Stimulated activated CD8-positive, alpha-beta memory T cell treated with anti-CD3 and anti-CD28 coated beads, Interleukin-2, amount 100 ng/mL, for 1 hour (primary cell): ENCODE data around the gene ATP8B2.
"Not testable (repeated sequence)": the region's sequence is repeated elsewhere in the genome, so short reads cannot be mapped to it uniquely, and the experiment has no call there.

ENCODE experiments used
- DNase-seq, 2 donors: peaks; one replicate each; pipeline ENCODE4 v3.0.0-alpha.2; 2020; ENCODE audit warnings: low read depth in 2 of 2

Gene ATP8B2

GRCh38 chr1:154324669-154325582 is at the start of gene ATP8B2:
ATP8B2 (plus strand) TSS chr1:154325525; CDS start chr1:154328142, 2,617 bp downstream.
- peak; percentile 54 to 63 for DNase-seq

- DNase-seq = no peak
These were observed 48.5 kb upstream of the ATP8B2 start for GRCh38 chr1:154276797-154277196.

GRCh38 chr1:154287591-154287990 is 37.7 kb upstream of the ATP8B2 start:
- not testable (repeated sequence) for DNase-seq

- DNase-seq = no peak
These were observed 36.7 kb upstream of the ATP8B2 start for GRCh38 chr1:154288661-154289060.

GRCh38 chr1:154290921-154291320 is 34.4 kb upstream of the ATP8B2 start:
- no peak for DNase-seq

GRCh38 chr1:154295408-154296235 is 29.7 kb upstream of the ATP8B2 start:
- DNase-seq = no peak

GRCh38 chr1:154301582-154301981 is 23.7 kb upstream of the ATP8B2 start:
- no peak for DNase-seq

- no peak for DNase-seq
These were observed 20.5 kb upstream of the ATP8B2 start for GRCh38 chr1:154304664-154305337.

GRCh38 chr1:154306151-154306550 is 19.2 kb upstream of the ATP8B2 start:
- no peak for DNase-seq

- not testable (repeated sequence) for DNase-seq
These were observed 17.6 kb upstream of the ATP8B2 start for GRCh38 chr1:154307670-154308270.

GRCh38 chr1:154309136-154309535 is 16.2 kb upstream of the ATP8B2 start:
- not testable (repeated sequence) for DNase-seq

GRCh38 chr1:154312229-154313065 is 12.9 kb upstream of the ATP8B2 start:
- not testable (repeated sequence) for DNase-seq

GRCh38 chr1:154313066-154313356 is 12.3 kb upstream of the ATP8B2 start:
- DNase-seq = no peak

GRCh38 chr1:154314226-154314625 is 11.1 kb upstream of the ATP8B2 start:
- DNase-seq = not testable (repeated sequence)

- no peak for DNase-seq
These were observed 8.6 kb upstream of the ATP8B2 start for GRCh38 chr1:154316704-154317103.

GRCh38 chr1:154318386-154318785 is 6.9 kb upstream of the ATP8B2 start:
- no peak for DNase-seq

GRCh38 chr1:154320882-154321608 is 4.3 kb upstream of the ATP8B2 start, which contains the start of gene AQP10:
AQP10 (plus strand) TSS chr1:154321093; CDS start chr1:154321156, 63 bp downstream.
- DNase-seq = no peak

GRCh38 chr1:154321609-154321934 is 3.8 kb upstream of the ATP8B2 start:
- not testable (repeated sequence) for DNase-seq

GRCh38 chr1:154323493-154323892 is 1.8 kb upstream of the ATP8B2 start:
- DNase-seq = no peak

- DNase-seq = no peak
These were observed 1.1 kb upstream of the ATP8B2 start for GRCh38 chr1:154324241-154324640.
